PC-3 (cell line): ENCODE results near the gene HMGN5. TPM values are rescaled to one million over a fixed set of nuclear protein-coding genes. Genes with fewer than 3 reads are reported as not detected.

ENCODE experiments used
- ATAC-seq: fragments of 200-7000 bp; cut with Tn5 transposase; 2 replicates; pipeline ENCODE4 v1.9.1; 2020; ENCODE audit warnings: mild to moderate bottlenecking, moderate library complexity
- BruUV-seq: library from RNA; stranded (reverse); fragments of 400-500 nt; replicated peaks from 2 replicates; lab custom pipeline; 2021; lab: Mats Ljungman, UMichigan
- CTCF ChIA-PET: fragments of 300-600 bp; sonication (Branson Sonifier 250); formaldehyde crosslinking; loops from one replicate; lab custom pipeline; 2022; ENCODE audit warnings: antibody characterized with exemption; lab: Charles Lee
- POLR2A ChIA-PET: fragments of 300-600 bp; sonication (Branson Sonifier 250); formaldehyde crosslinking; loops from one replicate; lab custom pipeline; 2022; ENCODE audit warnings: antibody characterized with exemption; ENCODE audit not compliant: unreplicated experiment; lab: Charles Lee
- DNase-seq: peaks from one replicate; pipeline ENCODE4 v3.0.0-alpha.2; 2015
- H2AFZ ChIP-seq: fragments of 300-600 bp; sonication (generic); 2 replicates; pipeline ENCODE4 v1.6.0; 2016; ENCODE audit warnings: antibody characterized with exemption, low read length
- H3F3A ChIP-seq: fragments of 300-600 bp; sonication (generic); one replicate; pipeline ENCODE4 v1.6.0; 2017; ENCODE audit warnings: antibody characterized with exemption, low read length, control low read depth, mild to moderate bottlenecking; ENCODE audit not compliant: unreplicated experiment
- H3K27ac ChIP-seq: fragments of 300-600 bp; sonication (generic); 2 replicates; pipeline ENCODE4 v1.5.1; 2016; ENCODE audit warnings: mild to moderate bottlenecking, low read length
- H3K27me3 ChIP-seq: fragments of 300-600 bp; sonication (generic); 2 replicates; pipeline ENCODE4 v1.6.1; 2016; ENCODE audit warnings: low read length, mixed read lengths
- H3K36me3 ChIP-seq: fragments of 300-600 bp; sonication (generic); 2 replicates; pipeline ENCODE4 v1.6.1; 2016; ENCODE audit warnings: low read depth, mixed run types, low read length, mixed read lengths
- H3K4me1 ChIP-seq: fragments of 300-600 bp; sonication (generic); 2 replicates; pipeline ENCODE4 v1.5.1; 2016; ENCODE audit warnings: low read length; ENCODE audit not compliant: insufficient read depth
- H3K4me2 ChIP-seq: fragments of 300-600 bp; sonication (generic); 2 replicates; pipeline ENCODE4 v1.6.0; 2016; ENCODE audit warnings: low read length
- H3K4me3 ChIP-seq: fragments of 300-600 bp; sonication (generic); 2 replicates; pipeline ENCODE4 v1.5.1; 2016; ENCODE audit warnings: mild to moderate bottlenecking, low read length, mixed read lengths
- H3K79me2 ChIP-seq: fragments of 300-600 bp; sonication (generic); 2 replicates; pipeline ENCODE4 v1.6.1; 2017; ENCODE audit warnings: low read length, mixed read lengths
- H3K9ac ChIP-seq: fragments of 300-600 bp; sonication (generic); 2 replicates; pipeline ENCODE4 v1.6.0; 2016; ENCODE audit warnings: mild to moderate bottlenecking, low read length
- H3K9me2 ChIP-seq: fragments of 300-600 bp; sonication (generic); replicated peaks from 2 replicates; pipeline ENCODE4 v1.6.1; 2016; ENCODE audit warnings: mixed run types, low read length, mixed read lengths
- H3K9me3 ChIP-seq: fragments of 300-600 bp; sonication (generic); 2 replicates; pipeline ENCODE4 v1.6.1; 2016; ENCODE audit warnings: low read length, mixed read lengths
- H4K20me1 ChIP-seq: fragments of 300-600 bp; sonication (generic); 2 replicates; pipeline ENCODE4 v1.6.1; 2016; ENCODE audit warnings: low read length, mixed read lengths
- EZH2 ChIP-seq: fragments of 300-600 bp; sonication (generic); IDR thresholded peaks from one replicate; pipeline ENCODE4 v1.6.1; 2017; ENCODE audit warnings: antibody characterized with exemption, mild to moderate bottlenecking, low read length; ENCODE audit not compliant: unreplicated experiment
- EZH2phosphoT487 ChIP-seq: fragments of 300-600 bp; sonication (generic); IDR thresholded peaks from 2 replicates; pipeline ENCODE4 v1.6.1; 2018; ENCODE audit warnings: mild to moderate bottlenecking, antibody characterized with exemption, low read length, borderline replicate concordance
- intact Hi-C: fragments of 100-400 bp; cut with micrococcal nuclease; formaldehyde crosslinking; loops from 2 replicates; pipeline ENCODE4 v1.9.0; 2023
- total RNA-seq: library from RNA; depleted of rRNA; stranded (reverse); fragments of >200 nt; gene quantifications from 2 replicates; pipeline ENCODE4 v1.2.3, GENCODE V29; 2014
- TF ChIP-seq, protein P1 (sequence below): fragments of 300-600 bp; sonication (generic); conservative IDR thresholded peaks from 2 replicates; pipeline ENCODE4 v1.5.1; 2017; ENCODE audit warnings: antibody characterized with exemption, low read depth, mild to moderate bottlenecking, low read length

The HMGN5 gene
- total RNA-seq, 1 experiment from 2014 or later: 2.9 TPM

DNA sequence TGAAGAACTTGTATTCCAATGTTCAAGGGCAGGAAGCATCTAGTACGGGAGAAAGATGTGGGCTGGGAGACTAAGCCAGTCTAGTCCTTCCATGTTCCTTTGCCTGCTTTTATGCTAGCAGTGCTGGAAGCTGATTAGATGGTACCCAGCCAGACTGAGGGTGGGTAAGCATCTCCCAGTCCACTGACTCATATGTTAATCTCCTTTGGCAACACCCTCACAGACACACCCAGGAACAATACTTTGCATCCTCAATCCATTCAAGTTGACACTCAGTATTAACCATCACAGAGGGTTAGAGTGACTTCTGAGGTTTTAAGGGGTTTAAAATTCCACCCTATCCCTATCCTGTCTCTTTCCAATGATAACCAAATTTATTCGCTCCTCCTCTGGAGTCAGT is 6.5 kb downstream of the HMGN5 start:
- ChIA-PET CTCF (interaction anchor here (1.1 kb wide), 1 partner anchor 90 kb away, joined by 3 read pairs; no protein-coding TSS in a partner anchor), POLR2A (no interaction called here)
- H3K4me2 ChIP-seq: 0 out of 2 replicates have a peak overlapping the region, but pooled peaks have one; percentile 10
- TF ChIP-seq, protein P1, sequence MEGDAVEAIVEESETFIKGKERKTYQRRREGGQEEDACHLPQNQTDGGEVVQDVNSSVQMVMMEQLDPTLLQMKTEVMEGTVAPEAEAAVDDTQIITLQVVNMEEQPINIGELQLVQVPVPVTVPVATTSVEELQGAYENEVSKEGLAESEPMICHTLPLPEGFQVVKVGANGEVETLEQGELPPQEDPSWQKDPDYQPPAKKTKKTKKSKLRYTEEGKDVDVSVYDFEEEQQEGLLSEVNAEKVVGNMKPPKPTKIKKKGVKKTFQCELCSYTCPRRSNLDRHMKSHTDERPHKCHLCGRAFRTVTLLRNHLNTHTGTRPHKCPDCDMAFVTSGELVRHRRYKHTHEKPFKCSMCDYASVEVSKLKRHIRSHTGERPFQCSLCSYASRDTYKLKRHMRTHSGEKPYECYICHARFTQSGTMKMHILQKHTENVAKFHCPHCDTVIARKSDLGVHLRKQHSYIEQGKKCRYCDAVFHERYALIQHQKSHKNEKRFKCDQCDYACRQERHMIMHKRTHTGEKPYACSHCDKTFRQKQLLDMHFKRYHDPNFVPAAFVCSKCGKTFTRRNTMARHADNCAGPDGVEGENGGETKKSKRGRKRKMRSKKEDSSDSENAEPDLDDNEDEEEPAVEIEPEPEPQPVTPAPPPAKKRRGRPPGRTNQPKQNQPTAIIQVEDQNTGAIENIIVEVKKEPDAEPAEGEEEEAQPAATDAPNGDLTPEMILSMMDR: no peak
- TF ChIP-seq EZH2phosphoT487: no peak
- TF ChIP-seq EZH2: no peak
- H3K27me3 ChIP-seq: no peaks in the 10 kb centered on the region
- no peaks in the 10 kb centered on the region for H3K9me2 ChIP-seq
- peak overlapping the region; percentile 43; the same call in 1 of the 2 replicates for H2AFZ ChIP-seq
- no peaks in the 10 kb centered on the region for H3K36me3 ChIP-seq
- no peaks in the 10 kb centered on the region for H3K9me3 ChIP-seq
- no peak overlapping the region for H3K9ac ChIP-seq
- no peaks in the 10 kb centered on the region for H3K4me1 ChIP-seq
- no peaks in the 10 kb centered on the region for H3K79me2 ChIP-seq
- intact Hi-C loops: loop anchor here (2.0 kb wide), 1 partner anchor 182 kb away; no protein-coding TSS in a partner anchor
- no peak overlapping the region for H3K27ac ChIP-seq
- ATAC-seq: peak; percentile 37; the same call in 1 of the 2 replicates
- H4K20me1 ChIP-seq: no peaks in the 10 kb centered on the region
- BruUV-seq: no TSS peak
- H3F3A ChIP-seq: no peaks in the 10 kb centered on the region
- H3K4me3 ChIP-seq: no peak overlapping the region
- DNase-seq: peak; percentile 5

DNA sequence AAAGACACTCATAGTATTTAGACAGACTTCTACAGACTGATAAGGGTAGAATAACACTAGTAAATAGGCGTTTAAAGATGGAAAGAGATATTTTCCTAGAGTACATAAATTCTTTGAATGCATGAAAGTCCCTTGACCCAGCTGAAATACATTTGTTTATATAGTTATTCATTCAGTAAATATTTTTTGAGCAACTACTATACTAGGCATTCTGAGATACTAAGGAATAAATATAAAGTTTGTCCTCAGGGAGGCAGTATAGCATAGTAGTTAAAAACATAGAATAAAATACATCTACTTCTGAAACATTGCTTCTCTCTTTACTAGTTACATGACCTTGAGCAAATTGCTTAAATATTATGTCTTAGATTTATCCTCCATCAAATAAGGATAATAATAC is 27.4 kb downstream of the HMGN5 start:
- POLR2A ChIA-PET: no interaction called here
- ATAC-seq (peak; percentile 79), DNase-seq (peak; percentile 71)
- H3K9me2 ChIP-seq: no peaks in the 10 kb centered on the region
- H3K4me1 ChIP-seq: no peaks in the 10 kb centered on the region
- no peak overlapping the region for H2AFZ ChIP-seq
- H4K20me1 ChIP-seq: no peaks in the 10 kb centered on the region
- H3K27ac ChIP-seq: no peak overlapping the region
- H3K9ac ChIP-seq: no peak overlapping the region
- CTCF ChIA-PET: interaction anchor here (0.6 to 1.1 kb wide), 2 partner anchors 27 to 203 kb away, joined by 3 to 4 read pairs; partner anchors contain the start of gene HMGN5
- no peaks in the 10 kb centered on the region for H3K79me2 ChIP-seq
- no peaks in the 10 kb centered on the region for H3K9me3 ChIP-seq
- no peak overlapping the region for H3K4me3 ChIP-seq
- intact Hi-C loops: loop anchor here (1.0 to 5.0 kb wide), 4 partner anchors 47 to 297 kb away; no protein-coding TSS in a partner anchor
- no peaks in the 10 kb centered on the region for H3K36me3 ChIP-seq
- TF ChIP-seq, protein P1: peak; percentile 59
- TF ChIP-seq EZH2phosphoT487 (no peak), EZH2 (no peak)
- no peak overlapping the region for H3K4me2 ChIP-seq
- H3F3A ChIP-seq: no peaks in the 10 kb centered on the region
- H3K27me3 ChIP-seq: no peaks in the 10 kb centered on the region
- no TSS peak for BruUV-seq

DNA sequence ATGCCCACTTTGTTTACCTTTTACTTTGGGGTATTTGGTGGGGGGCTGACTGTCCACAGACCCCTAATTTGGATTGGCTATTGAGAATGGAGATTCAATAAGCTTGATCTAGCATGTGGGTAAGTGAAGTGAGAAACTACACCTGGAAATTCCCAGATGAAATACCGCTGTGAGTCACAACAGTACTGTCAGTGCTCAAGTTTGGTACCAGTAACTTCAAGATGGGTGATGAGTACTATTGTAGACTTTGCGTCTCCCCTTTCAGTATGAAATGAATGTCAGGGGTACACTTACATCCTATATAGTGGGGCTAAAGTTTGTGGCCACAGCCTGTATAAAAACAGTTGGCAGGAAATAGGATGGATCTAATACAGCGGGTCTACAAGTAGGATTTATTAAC is 33.3 kb downstream of the HMGN5 start:
- Histone ChIP-seq H3K79me2 (no peaks in the 10 kb centered on the region), H3K36me3 (no peaks in the 10 kb centered on the region), H3K9ac (no peak overlapping the region), H3K9me2 (no peaks in the 10 kb centered on the region), H3K27me3 (no peaks in the 10 kb centered on the region), H3F3A (no peaks in the 10 kb centered on the region), H3K4me2 (no peak overlapping the region), H2AFZ (no peak overlapping the region), H3K4me3 (no peak overlapping the region), H3K27ac (no peak overlapping the region), H3K4me1 (no peaks in the 10 kb centered on the region), H3K9me3 (no peaks in the 10 kb centered on the region), H4K20me1 (no peaks in the 10 kb centered on the region)
- no peak for ATAC-seq
- no TSS peak for BruUV-seq
- no peak for DNase-seq
- intact Hi-C loops: no loop called here
- TF ChIP-seq EZH2phosphoT487 (no peak), EZH2 (no peak)
- TF ChIP-seq, protein P1: no peak
- ChIA-PET POLR2A (no interaction called here), CTCF (no interaction called here)
